NCI-H2227 treated with DMSO at 0.1 percent for 48 hours (cell line): ENCODE data around the gene SART1.

Source experiments
- DNase-seq: peaks from one replicate; lab custom pipeline; 2025; lab: John Stamatoyannopoulos, UW

The SART1 gene

DNA sequence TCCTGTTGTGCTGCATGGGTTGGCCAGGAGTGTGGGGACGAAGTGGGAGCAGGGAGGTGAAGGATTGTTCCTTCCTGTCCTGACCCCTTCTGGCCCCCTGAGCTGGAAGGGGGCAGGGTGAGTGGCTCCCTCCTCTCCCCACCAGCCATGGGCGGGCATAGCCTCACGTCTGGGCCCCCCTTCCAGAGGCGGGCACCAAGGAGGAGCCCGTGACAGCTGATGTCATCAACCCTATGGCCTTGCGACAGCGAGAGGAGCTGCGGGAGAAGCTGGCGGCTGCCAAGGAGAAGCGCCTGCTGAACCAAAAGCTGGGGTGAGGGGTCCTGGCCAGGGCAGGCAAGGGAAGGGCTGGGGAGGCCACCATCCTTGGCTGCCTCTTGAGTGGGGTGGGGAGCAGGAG is 3.4 kb downstream of the SART1 start:
- DNase-seq, result no peak

DNA sequence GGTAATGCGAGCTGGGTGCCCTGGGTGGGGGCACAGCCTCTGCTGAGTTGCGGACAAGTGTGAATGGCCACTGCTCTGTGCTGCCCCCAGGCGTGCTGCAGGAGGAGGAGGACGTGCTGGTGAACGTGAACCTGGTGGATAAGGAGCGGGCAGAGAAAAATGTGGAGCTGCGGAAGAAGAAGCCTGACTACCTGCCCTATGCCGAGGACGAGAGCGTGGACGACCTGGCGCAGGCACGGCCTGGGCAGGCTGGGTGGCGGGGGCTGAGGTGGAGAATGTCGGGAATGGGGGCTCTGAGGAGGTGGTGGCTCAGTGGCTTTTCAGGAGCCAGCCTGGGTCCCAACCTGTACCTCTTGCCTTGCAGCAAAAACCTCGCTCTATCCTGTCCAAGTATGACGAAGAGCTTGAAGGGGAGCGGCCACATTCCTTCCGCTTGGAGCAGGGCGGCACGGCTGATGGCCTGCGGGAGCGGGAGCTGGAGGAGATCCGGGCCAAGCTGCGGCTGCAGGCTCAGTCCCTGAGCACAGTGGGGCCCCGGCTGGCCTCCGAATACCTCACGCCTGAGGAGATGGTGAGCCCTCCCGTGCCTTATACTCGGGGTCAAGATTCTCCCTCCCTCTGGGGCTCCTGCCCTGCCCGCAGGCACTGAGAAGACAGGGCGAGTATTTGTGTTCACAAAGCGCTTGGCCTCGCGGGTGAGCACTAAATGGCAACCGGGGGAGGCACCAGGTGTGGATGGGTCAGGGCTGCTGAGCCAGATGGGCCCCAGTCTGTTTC is 4.6 kb downstream of the SART1 start:
- no peak for DNase-seq

DNA sequence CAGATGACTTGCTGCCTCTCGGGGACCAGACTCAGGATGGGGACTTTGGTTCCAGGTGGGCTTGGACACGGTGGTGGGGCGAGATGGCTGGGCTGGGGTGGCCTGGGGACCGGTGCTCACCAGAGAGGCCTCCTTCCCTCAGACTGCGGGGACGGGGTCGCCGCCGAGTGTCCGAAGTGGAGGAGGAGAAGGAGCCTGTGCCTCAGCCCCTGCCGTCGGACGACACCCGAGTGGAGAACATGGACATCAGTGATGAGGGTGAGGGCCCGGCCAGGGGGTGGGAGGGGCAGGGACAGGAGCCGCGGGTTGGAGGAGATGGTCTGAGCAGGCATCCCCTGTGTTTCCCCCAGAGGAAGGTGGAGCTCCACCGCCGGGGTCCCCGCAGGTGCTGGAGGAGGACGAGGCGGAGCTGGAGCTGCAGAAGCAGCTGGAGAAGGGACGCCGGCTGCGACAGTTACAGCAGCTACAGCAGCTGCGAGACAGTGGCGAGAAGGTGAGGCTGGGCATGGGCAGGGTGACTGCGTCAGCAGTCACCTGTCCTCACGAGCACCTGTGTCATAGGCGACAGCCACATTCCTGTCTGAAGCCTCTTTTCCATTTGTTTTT is 5.9 kb downstream of the SART1 start:
- DNase-seq, result no peak

DNA sequence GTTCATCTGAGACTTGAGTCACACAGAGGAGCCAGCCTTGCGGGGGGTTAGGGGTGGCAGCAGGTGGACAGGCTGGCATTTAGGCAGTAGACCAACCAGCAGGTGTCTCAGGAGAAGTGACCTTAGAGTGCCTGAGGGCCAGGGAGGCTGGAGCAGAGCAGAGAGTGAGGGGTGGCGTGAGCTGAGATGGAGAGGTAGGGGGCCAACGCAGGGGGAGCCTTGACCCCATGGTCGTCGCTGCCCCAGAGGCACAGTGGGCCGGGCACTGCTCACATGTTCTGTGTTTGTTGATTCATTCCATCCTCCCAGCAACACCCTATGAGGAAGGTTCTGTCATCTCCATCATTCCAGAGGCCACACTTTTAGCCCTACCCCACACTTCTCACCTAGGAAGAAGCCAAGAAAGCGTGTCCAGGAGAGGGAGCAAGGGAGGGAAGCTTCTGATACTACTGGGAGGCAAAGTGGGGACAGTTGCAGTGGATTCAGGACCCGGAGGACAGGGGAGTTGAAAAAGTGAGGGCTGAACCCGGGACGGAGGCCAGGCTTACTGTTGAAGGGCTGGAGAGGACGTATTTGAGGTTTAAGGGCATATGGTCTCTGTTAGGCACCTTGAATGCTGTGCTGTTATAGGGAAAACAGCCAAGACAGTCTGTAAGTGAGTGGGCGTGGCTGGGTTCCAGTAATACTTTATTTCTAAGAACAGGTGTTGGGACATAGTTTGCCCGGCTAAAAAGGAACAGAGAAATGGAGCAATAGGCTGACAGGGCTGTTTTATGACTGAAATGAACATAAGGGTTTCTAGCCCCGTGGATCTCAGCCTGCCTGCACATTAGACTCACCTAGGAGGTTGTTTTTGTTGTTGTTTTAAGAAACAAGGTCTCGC is 7.3 kb downstream of the SART1 start:
- no peak for DNase-seq

DNA sequence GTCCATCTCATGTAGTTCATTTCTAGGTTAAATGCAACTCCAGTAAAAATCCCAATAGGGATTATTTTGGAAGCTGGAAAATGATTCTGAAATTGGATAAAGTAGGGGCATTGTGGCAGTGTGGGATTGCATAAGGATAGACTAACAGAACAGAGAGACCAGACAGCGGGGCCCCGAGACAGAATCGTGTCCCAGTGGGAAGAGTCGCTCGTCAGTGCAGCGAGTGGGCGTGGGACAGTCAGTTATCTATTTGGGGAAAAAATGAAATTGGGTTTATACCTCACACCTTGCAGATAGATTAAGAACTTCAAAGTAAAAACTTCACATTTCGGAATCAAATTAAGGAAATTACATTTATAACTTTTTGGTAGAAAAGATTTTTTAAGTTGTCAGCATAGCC is 10.6 kb downstream of the SART1 start:
- DNase-seq, result no peak

DNA sequence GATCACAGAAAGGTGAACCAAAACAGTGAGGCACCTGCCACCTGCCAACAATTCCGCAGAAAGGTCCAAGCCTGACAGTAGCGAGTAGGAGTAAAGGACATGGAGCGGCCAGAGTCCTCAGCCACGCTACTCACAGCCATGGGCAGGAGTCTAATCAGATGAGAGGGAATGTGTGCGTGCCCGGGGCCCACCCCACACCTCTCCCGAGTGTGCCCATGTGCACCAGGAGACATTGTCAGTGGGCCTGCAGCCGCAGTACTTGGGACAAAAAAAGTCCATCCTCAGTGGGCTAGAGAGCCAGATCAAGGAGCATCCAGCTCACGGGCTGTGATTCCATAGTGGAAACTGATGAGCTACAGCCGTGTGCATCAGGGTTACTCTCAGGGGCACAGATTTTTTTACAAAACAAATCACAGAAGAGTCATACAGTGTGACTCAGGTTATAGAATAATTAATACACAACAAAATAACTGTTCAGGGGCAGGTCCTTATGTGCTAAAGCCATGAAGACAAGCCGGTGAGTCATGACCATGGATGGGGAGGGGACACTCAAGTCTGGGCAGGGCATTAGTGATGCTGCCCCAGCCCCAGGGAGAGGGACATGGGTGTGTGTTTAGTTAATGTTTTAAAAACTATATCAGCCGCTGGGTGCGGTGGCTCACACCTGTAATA is 12.0 kb downstream of the SART1 start:
- DNase-seq, result no peak

DNA sequence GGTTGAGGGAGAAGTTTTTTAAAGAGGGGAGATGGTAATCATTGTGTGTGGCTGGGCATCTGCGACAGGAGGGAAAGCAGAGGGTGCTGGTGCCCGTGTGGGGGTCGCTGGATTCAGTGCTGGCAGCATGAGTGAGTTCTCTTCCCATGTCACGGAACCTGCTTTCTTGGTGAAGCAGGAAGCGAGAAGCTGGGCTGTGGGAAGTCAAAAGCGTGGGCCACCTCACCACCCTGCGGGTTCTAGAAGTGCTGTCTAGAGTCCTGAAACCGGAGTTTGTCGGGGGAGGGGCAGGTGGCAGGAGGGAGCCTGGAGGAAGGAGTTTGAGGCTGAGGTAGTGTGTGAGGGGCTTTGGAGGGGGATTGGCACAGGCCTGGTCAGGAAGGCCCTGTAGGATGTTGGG is 14.2 kb downstream of the SART1 start:
- DNase-seq, result no peak

DNA sequence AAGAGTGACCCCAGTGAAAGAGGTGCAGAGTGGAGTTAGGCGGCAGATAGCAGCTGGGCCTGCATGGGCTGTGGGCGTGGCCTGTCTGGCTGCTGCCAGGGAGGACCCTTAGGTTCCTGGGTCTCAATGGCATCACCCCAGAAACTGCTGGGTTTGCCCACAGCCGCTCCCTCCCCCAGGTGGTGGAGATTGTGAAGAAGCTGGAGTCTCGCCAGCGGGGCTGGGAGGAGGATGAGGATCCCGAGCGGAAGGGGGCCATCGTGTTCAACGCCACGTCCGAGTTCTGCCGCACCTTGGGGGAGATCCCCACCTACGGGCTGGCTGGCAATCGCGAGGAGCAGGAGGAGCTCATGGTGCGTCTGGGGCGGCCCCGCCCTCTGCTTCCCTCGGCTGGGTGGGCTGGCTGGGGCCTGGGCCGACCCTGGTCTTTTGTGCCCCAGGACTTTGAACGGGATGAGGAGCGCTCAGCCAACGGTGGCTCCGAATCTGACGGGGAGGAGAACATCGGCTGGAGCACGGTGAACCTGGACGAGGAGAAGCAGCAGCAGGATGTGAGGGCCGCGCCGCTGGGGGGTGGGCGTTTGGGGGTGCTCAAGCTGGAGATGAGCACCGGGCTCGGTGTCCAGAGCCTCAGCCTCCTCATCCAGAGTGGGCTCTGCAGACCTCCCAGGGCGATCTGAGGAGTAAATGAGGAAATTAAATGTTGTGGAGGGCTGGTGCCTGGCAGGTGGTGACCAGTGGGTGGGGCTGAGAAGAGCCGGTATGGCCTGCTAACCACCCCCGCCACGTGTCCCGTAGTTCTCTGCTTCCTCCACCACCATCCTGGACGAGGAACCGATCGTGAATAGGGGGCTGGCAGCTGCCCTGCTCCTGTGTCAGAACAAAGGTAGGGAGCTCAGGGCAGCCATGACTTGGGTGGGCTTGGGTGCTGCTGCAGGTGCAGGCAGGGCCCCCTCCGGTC is 15.0 kb downstream of the SART1 start:
- no peak for DNase-seq

DNA sequence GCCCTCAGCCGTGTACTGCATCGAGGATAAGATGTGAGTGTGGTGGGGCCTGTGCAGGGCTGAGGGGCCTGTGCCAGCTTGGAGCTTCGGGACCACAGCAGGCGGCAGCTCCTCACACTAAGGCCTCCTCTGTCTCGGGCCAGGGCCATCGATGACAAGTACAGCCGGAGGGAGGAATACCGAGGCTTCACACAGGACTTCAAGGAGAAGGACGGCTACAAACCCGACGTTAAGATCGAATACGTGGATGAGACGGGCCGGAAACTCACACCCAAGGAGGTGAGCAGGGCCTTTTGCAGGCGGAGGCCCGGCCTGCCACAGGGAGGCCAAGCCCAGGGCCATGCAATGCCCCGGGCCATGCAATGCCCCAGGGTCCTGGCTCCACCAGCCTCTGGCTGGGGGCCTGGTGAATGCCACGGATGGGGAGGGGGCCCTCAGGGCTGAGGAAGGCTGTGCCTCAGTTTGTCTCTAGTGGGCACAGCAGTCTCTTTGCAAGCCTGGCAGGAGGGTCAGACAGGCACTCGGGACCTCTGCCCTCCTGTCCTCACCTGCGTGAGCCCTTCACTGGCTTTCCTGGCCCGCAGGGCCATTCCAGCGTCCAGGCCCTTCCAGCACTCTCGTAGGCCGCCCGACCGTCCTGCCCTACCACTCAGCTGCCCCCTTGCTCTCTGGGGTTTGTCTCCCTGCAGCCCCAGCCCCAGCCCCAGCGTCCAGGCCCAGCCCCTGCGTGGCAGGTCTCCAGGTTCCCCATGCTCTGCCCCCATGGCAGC is 16.3 kb downstream of the SART1 start:
- no peak for DNase-seq

DNA sequence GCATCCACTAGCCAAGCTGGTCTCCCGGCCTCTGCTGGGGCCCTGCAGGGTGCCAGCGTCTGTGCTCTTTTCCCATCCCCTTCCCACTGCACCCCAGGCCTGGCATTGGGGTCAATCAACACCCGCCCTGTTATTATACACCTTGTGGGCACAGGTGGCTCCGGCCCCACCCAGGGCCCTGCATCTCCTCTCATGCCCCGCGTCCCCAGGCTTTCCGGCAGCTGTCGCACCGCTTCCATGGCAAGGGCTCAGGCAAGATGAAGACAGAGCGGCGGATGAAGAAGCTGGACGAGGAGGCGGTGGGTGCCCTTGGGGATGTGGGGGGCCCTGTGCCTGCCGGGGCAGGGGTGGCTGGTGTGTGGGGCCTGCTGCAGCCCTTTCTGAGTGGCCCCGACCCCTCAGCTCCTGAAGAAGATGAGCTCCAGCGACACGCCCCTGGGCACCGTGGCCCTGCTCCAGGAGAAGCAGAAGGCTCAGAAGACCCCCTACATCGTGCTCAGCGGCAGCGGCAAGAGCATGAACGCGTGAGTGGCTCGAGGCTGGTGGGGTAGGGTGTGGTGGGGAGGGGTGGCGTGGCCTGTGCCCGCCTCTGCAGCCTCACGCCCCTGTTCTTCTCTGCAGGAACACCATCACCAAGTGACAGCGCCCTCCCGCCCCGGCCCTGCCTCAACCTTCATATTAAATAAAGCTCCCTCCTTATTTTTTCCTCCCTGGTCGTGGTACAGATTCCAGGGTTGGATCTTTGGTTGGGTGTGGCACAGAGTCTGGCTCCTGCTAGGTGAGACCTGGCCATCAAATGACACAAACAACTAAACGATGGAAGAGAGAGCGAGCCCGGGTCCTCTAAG is 17.1 kb downstream of the SART1 start:
- no peak for DNase-seq

DNA sequence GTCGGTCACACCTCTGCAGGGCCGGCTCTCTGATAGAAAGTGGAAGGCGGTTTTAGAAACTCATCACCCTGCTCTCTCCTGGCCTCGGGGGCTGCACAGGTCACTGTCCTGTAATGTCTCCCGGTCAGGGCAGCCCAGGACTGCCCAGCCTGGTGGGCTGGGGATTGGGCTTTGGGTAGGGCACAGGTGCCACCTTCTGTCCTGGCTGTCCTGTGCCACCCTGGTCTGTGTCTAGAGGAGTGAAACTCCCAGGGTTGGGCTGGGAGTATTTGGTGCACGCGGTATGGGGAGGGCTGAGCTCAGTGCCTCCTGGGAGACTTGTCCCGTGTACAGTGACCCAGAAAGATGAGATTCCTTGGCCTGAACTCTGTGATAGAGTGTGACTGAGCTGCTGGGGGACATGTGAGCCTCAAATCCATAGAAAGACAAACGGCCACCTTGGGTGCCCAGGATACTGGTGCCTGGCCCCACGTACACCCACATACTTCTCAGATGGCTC is 17.8 kb downstream of the SART1 start:
- no peak for DNase-seq

DNA sequence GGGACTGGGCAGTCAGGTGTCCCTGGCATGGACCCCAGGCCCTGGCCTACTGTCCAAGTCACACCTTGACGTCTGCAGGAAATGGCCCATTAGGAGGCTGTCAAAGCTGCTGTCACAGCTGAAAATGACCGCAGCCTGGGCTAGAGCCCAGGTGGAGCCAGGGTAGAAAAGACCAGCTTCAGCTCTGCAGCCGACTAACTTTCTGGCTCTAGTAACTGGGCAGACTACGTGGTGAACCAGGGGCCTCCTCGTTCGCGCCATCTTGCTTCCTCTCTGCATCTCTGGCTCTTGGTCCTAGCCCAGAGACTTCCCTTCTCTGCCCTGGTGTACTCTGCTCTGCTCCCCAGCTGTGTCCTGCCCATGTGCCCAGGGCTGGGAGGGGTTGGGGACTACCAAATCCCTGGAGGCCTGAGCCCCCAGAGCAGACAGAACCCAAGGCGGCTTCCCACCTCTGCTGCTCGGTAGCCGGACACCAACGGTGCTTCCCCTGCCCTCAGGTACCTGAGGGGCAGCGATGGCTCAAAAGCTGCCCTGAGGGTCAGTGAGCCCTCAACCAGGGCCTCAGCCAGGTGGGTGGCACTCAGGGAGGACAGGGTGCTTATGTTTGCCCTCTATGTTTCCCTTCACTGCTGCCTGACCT is 19.7 kb downstream of the SART1 start:
- no peak for DNase-seq

DNA sequence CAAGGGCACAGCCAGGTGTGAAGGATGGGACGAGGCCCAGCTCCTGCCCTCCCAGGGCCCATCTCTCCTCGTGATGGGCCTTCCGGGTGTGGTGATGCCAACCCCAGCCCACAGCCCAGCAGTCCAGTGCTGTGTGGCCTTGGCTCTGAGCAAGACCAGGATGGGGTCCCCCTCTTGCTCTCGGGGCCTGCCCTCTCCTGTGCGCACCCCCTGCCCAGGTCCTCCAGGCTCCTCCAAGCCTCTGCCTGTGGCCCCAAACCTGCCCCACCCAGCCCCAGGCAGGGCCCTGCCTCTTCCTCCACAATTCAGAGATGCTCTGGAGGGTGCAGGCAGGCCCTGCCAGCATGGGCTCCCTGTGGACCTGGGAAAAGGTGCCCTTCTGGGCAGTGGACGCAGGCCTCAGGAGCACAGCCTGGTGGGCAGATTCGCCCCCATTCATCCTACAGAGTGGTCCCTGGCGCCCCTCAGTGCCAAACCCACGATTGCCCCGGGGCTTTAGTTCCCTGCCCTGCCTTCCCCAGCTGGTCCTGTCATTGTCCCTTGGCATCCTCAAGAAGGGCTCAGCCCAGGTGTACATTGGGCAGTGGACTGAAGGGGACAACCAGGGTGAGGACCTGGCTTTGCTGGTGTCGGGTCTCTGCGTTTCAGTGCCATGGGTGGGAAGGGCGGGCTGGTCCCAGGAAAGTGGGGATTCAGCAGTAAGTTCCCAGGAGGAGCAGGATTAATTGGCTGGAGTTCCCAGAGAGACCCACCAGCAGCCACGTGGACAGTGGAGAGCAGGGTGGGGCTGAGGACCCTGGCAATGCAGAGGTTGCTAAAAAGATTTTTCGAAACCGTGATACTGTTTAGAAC is 20.7 kb downstream of the SART1 start:
- no peak for DNase-seq

DNA sequence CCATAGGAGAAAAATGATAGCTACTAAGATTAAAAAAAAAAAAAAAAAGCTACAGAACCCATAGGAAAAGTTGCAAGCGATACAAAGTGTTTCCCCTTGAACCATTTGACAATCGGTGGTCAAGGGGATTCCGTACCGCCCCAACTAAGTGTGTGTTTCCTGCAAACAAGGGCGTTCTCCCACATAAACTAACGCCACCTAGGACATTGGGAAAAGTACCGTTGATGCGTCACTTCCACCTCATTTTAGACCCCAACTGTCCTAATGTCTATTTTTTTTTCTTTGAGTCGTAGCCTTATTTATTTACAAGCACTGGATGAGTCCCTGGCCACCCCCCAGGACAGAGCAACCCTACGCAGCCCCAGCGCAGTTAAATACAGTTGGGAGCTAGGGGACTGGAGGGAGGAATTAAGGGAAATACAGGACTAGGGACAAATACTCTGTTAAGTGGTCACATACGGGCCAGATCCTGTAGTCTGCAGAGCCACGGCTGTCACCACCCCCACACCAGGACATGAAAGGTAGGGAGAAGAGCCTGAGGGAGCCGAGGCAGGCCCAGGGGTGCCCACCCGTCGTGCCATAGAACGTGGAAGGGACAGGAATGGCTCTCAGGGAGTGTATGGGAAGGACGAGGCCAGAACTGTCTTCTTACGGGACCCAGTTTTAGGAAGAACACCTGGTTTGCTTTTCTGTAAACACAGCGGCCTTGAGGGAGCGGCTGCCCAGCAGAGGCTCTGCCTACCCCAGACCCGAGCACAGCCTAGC is 21.5 kb downstream of the SART1 start:
- DNase-seq, result no peak

DNA sequence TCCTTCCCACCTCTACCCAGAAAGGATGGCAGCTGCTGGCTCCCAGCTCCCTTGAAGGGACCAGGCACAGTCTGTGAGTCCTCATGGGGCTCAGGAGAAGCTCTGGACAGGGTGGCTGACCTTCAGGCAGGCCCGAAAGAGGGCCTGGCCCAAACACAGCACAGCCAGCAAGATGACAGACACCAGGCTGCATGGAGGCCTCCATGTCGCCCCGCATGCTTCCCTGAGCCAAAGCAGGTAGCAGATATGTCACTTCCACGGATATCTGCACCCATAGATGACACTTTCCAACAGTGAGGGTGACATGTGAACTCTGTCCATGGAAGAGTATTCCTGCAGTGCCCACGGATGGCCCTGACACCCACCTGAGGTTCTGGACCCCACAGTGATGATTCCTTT is 22.1 kb downstream of the SART1 start:
- DNase-seq, result no peak

DNA sequence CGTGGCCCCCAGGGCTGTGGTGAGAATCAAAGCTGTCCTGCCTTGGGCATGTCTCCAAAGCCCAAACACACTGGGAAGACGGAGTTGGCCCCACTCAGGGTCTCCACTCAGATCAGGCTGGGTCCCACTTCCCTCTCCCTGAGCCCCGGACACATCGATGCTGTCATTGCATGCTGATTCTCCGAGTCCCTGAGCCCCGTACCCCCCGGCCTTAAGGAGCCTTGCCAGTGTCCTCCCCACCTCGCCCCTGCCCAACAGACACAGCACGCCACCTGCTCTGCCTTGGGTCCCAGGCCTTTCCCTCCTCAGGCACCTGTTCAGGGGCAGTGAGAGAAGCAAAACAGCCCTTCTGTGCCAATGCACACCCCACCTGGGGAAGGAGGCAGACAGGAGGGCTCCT is 25.8 kb downstream of the SART1 start:
- no peak for DNase-seq
